Measurements from ENCODE around the gene GSN. TPM values are rescaled to one million over a fixed set of nuclear protein-coding genes. Genes with fewer than 3 reads are reported as not detected.
A peak's percentile ranks its signal among the peaks of the same experiment; 100 is the strongest.

GSN gene
- total and polyA plus RNA-seq, 10 of the 15 experiments (the other 5 are each of a cell fraction or from before 2014, with no cell fraction given), result 0.66 to 9.2 (median 6.2) TPM

GRCh38 chr9:121357011-121357410 lies 89.0 kb downstream of the GSN start (continued):
- TF ChIP-seq WRNIP1 (IDR thresholded peaks at IDR 0.05; ENCODE audit: borderline replicate concordance, low read depth, low read length) (no peak), TAF1 (IDR thresholded peaks at IDR 0.05; ENCODE audit: borderline replicate concordance, low read depth, low read length) (no peak), GATAD2B (conservative IDR thresholded peaks at IDR 0.05; ENCODE audit: low read depth) (no peak), PAX5 (IDR thresholded peaks at IDR 0.05; ENCODE audit: borderline replicate concordance, low read depth, low read length) (no peak), RUNX3 (IDR thresholded peaks at IDR 0.05; ENCODE audit: low read length) (no peak)

- in situ Hi-C loops (cut with MboI) (no loop called here), intact Hi-C loops (cut with micrococcal nuclease; ENCODE audit: unreplicated experiment) (no loop called here)
- Histone ChIP-seq H3K9ac (ENCODE audit: control insufficient read depth, insufficient read depth, low read length) (peak overlapping the region; percentile 22; the same call in 1 of the 2 replicates), H3K79me2 (ENCODE audit: control insufficient read depth, insufficient read depth, low read length) (no peaks in the 10 kb centered on the region; the same call in 1 of the 2 replicates), H3K27ac (ENCODE audit: control insufficient read depth, insufficient read depth) (peak overlapping the region; percentile 66), H3K4me2 (ENCODE audit: control insufficient read depth, insufficient read depth) (peak overlapping the region; percentile 89), H3K9me3 (replicated peaks; ENCODE audit: control insufficient read depth, insufficient read depth, low read length) (no peaks in the 10 kb centered on the region; the same call in 2 of the 3 replicates), H2AFZ (ENCODE audit: control insufficient read depth, low read depth, low read length) (peak overlapping the region; percentile 54), H3K27me3 (replicated peaks in 1 of 2; ENCODE audit: control insufficient read depth in 2 of 2, insufficient read depth in 2 of 2, low read length in 1 of 2) (no peaks in the 10 kb centered on the region), H4K20me1 (ENCODE audit: control insufficient read depth, insufficient read depth) (no peaks in the 10 kb centered on the region), H3K36me3 (ENCODE audit: control insufficient read depth in 2 of 2, insufficient read depth in 2 of 2, low read length in 1 of 2) (no peaks in the 10 kb centered on the region), H3K4me3 (peak overlapping the region; percentile 6; the same call in 1 of the 2 replicates), H3K4me1 (ENCODE audit: control insufficient read depth, insufficient read depth, low read length) (peaks cover 23% of the 10 kb centered on the region)
- POLR2A ChIA-PET, result interaction anchor here (1.0 kb wide), 1 partner anchor 10 kb away, joined by 3 read pairs; no protein-coding TSS in a partner anchor
- 78% methylated on average over 3 of the region's 3 CpGs for WGBS (ENCODE audit: insufficient coverage, insufficient replicate concordance, low lambda C conversion rate, missing lambda C conversion rate)
- ATAC-seq (peak; percentile 81), FAIRE-seq (no peak), DNase-seq (ENCODE audit: low read depth, low spot score) (no peak)
- RAD21 ChIA-PET (ENCODE audit: unreplicated experiment), result interaction anchor here (1.3 to 1.8 kb wide), 2 partner anchors 10 to 11 kb away, joined by 4 read pairs; no protein-coding TSS in a partner anchor
- CTCF ChIA-PET, result interaction anchor here (0.6 to 3.3 kb wide), 7 partner anchors 10 to 593 kb away, joined by 3 to 16 read pairs (median 4); no protein-coding TSS in a partner anchor
- no peak for TF ChIP-seq CEBPB (IDR thresholded peaks at IDR 0.05; ENCODE audit: borderline replicate concordance in 1 of 2, low read depth in 2 of 2, low read length in 2 of 2)
- 0 out of 2 replicates have a peak, but pooled peaks have one; percentile 16 for TF ChIP-seq RELB (IDR thresholded peaks at IDR 0.05; ENCODE audit: low read depth)
- TF ChIP-seq HDGF (IDR thresholded peaks at IDR 0.05), result no peak
- no peak for TF ChIP-seq TCF7 (IDR thresholded peaks at IDR 0.05; ENCODE audit: borderline replicate concordance)
- 0 out of 4 replicates have a peak, but pooled peaks of 1 of the 2 experiments have one; percentile 20 for TF ChIP-seq SRF (IDR thresholded peaks at IDR 0.05; ENCODE audit: low read depth in 2 of 2, low read length in 2 of 2)
- no peak for TF ChIP-seq ETV6 (conservative IDR thresholded peaks at IDR 0.05 in 1 of 2, IDR thresholded peaks at IDR 0.05 in 1 of 2; ENCODE audit: borderline replicate concordance in 1 of 2, low read depth in 1 of 2)
- TF ChIP-seq NFYB (IDR thresholded peaks at IDR 0.05; ENCODE audit: insufficient read depth, low read depth, low read length), result no peak
- SMC1A ChIA-PET (ENCODE audit: uncharacterized antibody, unreplicated experiment), result interaction anchor here (1.4 to 1.6 kb wide), 2 partner anchors 13 to 38 kb away, joined by 3 to 7 read pairs; no protein-coding TSS in a partner anchor
- BruUV-seq (replicated peaks), result no TSS peak
Observed at GRCh38 chr9:121358751-121359150, 90.8 kb downstream of the GSN start.
